Skeletal muscle cell (primary cell): ENCODE measurements around the gene PTPN13.

Source experiments
- DNase-seq: peaks from one replicate; pipeline ENCODE4 v3.0.0-alpha.2; 2010; ENCODE audit warnings: low read depth
- H3K4me3 ChIP-seq: 2 replicates; pipeline ENCODE4 v1.5.1; 2011; ENCODE audit warnings: low read depth, mild to moderate bottlenecking, control low read depth, low read length, moderate library complexity

PTPN13 gene

DNA sequence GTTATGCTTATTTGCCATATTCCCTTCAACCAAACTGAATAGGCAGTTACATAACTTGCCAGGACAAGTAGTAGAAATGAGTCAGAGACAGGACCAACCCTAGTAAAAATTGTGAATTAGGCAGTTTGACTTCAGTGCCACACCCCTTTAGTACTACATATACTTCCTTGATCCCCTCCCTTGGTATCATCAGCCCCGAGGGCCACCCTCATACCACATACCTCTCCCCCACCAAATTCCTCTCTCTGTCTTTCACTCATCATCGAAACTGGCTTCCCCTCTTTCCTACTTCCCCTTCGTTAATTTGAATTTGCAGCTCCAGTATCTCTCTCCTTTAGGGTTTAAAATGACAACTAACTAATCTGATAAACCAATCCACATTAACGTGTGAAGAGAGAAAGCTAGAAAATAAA, 7.9 kb upstream of the PTPN13 start:
- no peak for DNase-seq
- H3K4me3 ChIP-seq = no peak overlapping the region

DNA sequence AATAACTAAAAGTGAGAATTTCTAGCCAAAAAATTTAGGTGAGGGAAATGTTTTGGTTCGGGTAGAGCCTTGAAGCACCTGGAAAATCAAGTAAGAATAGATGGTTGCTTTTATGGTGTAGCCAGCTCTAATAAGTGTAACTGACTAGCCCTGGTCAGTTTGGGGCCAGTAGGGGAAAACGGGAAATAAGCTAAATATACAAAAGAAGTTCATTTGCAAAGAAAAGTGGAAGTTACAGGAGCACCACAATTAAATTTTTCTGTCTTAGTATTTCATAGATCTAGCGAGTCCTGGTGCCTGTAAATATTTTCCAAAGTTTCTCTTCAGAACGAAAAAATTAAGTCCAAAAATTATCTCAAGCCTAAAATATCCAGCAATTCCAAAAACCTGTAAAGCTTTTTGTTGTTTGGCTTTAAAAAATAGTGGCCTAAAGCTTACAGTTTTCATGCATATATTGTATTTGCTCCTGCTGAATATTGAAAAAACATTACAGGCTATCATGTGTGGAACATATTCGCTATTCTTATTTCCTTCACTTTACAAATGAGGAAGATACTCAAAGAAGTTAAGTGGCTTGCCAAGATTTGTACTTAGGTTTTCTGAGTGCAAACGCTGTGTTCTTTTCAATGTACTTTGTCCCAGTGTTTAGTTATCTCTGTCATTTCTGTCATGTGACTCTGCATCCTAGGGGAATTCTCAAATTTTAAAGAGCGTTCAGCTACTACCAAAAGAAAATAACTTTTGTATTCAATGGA, 7.3 kb upstream of the PTPN13 start:
- no peak for DNase-seq
- H3K4me3 ChIP-seq = no peak overlapping the region

DNA sequence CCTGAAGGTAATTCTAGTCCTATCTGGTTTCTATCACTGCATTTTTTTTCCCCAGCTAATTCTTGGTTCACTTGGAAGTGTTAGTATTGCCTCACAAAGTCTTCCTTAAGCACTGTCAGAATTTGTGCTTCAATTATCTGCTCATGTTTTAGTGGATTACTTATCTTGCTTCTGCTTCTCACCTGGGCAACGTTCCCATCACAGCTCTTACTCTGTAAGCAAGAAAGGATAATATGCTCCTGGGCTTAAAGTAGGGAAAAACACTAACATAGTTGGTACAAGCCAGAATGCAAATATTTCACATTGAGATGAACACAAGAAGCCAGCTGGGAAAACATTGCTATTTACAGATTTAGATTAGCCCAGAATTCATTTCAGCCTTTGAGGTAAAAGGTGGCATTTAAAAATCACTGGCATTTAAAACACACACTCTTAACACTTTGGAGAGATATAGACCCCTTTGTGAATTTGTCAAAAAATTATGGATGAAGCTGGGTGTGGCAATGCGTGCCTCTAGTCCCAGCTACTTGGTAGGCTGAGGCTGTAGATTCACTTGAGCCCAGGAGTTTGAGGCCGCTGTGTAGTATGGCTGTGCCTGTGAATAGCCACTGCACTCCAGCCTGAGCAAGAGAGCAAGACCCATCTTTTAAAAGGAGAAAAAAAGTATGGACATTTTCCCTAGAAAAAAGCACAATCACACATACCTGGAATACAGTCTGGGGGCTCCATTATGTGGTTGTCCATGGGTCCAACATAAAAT, 6.6 kb upstream of the PTPN13 start:
- no peak overlapping the region for H3K4me3 ChIP-seq
- DNase-seq = no peak

DNA sequence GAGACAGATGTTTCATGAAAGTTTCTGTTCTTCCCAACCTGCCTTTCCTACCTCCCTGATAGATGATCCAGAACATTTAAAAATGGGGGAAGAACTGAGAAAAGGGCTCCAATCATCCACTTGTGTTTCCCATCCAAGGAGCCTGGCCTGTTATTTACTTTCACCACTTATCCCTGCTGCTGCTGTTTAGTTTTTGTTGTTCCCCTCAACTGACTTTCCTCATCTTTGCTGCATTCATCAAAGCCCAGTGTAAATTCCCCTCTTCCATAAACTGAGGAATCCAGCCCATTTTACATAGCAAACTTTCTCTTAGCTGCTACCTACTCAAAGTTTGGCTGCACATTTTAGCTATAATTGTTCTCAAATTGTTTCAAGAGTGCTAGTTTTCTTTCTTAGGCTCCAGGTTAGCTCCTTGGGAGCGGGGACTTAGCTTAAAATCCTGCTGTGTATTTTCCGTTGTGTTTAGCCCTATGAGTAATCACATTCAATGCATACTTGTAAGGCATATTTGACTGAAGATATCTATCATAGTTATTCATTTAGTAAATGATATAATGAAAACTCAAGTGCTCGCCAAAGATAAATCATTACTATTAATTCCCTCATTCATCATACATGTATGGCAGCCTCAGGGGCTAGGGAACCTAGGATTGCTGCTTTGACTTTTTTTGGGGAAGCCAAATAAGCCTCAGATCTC, 1.4 kb upstream of the PTPN13 start:
- no peak for DNase-seq
- no peak overlapping the region for H3K4me3 ChIP-seq

DNA sequence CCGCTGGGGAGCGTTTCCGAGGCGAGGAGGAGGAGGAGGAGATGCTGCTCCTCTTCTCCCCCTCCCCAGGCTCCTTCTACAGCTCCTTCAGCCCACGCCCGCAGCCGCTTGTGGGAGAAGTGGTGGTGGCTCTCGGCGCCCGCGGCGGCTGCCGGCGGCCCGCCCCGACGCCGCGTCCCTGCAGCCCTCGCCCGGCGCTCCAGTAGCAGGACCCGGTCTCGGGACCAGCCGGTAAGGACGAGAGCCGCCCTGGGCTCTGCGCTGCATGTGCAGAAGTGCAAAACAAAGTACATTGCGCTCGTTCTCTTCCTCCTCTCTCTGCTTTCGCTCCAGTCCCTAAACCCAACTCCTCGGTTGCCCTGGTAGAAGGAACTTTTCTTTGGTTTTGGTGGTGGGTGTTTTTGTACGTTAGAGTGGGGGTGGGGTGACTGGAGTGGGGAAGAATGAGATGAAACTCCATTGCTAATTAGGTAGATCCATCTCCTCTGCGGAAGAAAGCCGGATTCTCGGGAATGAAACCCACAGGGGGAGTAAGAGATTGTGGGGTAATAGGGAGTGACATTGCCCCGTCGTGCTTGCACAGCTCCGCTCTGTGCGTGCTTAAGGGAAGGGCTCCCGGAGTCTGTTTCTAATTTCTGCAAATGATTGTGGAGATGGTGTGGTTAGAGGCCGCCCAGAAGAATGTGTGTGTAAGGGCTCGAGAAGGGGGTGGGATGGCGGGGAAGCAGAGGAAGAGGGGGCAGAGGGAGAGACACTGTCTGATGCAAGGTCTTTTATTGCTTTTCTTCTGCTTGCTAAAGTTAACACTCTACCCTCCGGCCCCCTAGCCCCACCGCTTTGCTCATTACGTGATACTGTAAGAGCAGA, 677 bp downstream of the PTPN13 start:
- peak; percentile 79 for DNase-seq
- peak overlapping the region; percentile 72 for H3K4me3 ChIP-seq

DNA sequence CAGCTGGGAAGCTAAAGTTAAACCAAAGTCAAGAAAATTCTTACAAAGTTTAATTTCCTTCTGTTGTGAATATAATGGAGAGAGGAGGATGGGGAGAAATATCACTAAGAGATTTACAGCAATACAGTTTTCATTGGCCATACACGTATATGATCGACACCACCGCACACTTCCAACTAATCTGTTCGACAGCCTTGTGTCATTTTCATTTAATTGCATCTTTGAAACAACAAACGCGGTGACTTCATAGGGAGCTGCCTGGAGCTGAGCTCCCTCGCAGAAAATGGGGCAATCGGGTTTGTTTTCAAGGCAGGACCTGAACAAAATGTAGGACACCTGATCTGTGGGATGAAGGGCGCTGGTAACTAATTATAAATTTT, 1.3 kb downstream of the PTPN13 start:
- H3K4me3 ChIP-seq = peak overlapping the region; percentile 72
- no peak for DNase-seq

DNA sequence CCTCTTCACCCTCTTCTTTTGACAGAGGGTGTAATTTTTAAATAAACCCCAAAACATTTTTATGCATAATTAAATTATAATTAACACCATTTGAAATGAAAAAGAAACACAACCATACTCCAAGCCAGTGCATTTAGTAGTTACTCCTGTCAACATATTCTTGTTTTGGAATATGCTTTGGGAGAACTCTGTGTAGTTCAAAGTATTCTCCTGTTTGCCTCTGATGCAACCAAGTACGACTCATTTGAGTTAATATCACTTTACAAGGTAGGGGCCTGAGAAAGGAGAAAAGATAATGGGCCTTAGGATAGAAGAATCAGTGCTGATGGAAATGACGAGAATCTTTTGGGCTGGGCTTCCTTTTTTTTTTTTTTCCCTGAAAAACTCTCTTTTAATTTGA, 2.7 kb downstream of the PTPN13 start:
- peak; percentile 31 for DNase-seq
- H3K4me3 ChIP-seq = peak overlapping the region; percentile 72

DNA sequence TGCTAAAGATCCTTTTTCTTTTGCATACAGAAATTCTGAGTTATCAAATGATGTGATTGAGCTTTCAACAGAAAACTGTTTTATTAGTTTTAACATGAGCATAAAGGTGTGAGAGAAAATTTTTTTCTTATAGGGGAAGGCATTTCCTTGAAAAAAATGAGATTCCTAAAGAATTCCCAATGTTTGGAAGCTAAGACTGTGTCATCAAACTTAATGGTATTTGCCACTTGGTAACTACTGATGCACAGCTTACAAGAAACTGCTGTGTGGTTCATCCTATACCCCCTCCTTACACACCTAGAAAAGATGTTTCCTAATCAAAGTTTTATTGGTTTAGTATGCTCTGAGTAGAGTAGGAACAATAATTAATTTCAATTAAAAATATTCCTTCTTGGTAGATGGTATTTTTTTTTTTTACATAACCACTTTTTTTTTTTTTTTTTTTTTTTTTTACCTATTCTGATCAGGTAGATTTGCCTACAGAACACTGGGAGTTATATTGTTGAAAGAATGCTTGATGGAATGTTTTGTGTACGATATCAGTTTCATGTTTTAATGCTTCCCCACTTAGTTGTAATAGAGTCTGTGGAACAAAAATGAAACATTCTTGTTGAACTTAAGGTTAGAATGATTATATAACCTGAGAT, 6.0 kb downstream of the PTPN13 start:
- H3K4me3 ChIP-seq = no peak overlapping the region
- no peak for DNase-seq

DNA sequence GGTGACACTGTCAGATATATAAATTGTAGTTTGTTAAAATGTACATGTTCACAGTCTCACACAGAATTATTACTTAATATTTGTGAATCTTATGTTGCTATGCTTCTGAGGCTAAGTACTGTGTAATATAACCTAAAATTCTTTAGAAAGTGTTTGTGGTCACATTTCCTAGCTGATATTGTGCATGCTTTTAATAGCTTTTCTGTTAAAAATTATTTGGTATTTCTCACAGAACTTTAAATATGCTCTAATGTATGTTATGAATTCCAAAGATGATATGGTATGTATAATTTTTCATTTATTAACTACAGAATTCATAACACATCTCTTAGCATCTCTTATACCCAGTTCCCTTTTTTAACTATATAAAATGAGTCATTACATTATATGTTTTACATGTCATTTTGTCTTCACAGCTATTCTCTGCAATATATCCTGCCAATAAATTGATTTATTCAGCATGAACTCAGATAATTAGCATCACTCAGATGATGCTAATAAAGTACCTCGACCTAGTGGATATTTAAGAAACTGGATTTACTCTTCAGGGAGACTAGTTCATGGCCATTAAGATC, 9.3 kb downstream of the PTPN13 start:
- no peak for DNase-seq
- no peak overlapping the region for H3K4me3 ChIP-seq

DNA sequence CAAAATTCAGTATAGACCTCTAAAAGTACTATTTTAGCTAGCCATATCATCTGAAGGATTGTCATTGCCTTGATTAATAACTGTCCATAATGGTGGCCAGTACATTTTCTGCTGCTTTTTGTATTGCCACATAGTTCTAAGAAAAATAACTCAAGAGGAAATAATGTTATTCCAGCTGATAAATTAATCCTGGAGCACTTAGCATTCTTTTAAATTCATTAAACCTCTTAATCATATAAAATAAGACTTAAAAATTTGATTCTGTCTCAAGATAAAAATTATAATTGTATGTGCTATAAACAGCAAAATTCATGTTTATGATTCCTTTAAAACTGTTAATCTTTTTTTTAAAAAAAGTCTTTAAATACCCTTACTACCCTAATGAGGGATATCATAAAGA, 12.7 kb downstream of the PTPN13 start:
- no peak for DNase-seq
- no peak overlapping the region for H3K4me3 ChIP-seq

DNA sequence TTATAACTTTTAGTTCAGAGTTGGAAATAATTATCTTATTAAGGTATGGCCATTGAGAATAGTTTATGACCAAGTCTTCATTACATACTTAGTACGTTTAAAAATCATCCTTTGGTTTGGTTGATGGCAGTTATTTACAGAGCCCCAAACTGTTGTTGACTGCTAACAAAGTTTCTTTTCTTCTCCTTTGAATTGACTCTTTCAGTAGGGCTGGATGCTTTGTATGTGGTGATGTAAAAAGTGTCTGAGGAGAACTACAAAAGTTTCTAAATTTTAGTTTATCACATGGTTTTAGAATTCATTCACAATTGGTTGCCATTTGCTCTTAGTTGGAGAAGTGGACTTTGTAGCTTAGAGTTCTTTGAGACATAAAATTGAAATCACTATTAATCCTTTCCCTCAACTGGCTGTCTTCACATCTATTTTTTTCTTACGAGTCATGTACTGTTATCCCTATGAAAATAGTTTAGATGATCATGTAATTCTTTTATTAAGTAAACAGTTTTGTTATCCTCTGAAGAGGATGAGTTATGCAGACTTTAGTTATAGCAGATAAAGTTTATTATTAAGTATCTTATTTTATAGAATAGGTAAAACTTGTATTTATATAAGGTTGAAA, 14.8 kb downstream of the PTPN13 start:
- no peak for DNase-seq
- H3K4me3 ChIP-seq = no peak overlapping the region

DNA sequence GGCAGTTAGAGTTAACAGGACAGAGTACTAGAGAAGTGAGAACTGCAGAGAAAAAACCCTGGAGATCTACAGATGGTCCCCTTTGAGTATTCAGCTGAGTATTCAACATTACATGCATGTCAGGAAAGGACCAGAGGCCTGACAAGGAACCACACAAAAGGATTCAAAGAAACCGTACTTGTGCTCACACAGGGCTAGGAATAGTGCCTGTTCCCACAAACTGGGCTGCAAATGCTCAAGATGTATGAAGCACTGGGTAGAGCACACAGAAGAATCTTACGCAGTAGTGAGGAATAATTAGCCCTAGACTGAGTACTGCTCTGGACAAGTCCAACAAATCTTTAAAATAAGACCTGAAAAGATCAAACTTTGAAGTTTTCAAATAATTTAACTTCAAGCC, 17.6 kb downstream of the PTPN13 start:
- no peak overlapping the region for H3K4me3 ChIP-seq
- DNase-seq = no peak

DNA sequence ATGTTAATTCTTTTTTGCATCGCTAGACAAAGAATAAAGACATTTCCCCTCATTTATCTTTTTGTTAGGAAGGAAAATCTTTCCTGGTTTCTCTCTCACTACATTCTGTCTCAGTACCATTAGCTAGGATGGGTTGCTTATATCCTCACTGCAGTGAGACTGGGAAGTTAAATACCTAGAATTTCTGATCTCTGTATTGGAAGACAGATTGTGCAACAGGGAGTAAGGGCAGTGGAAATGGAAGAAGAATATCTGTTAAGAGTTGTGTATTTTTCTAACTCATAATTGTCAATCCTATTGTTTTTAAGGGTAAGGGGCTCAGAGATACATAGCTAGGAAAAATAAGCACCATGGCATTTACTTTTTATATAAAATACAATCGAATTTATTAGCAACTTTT, 19.6 kb downstream of the PTPN13 start:
- H3K4me3 ChIP-seq = no peak overlapping the region
- no peak for DNase-seq

DNA sequence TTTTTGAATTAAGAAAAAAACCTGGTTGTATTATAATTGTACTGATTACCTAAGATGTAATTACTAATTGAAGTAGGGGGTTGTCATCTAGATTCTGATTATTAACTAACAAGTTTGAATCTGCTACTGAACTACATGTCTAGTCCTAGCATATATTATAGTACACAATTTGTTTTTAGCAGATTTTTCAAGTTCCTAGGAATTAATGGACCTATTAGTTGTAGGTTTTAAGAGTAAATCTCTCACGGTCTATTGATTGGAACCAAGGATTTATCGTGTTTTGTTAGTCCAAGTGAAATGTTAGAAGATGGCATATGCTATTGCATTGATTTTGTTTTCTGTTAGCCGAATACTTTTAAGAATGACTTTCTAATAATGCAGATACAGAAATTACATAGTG, 20.8 kb downstream of the PTPN13 start:
- no peak overlapping the region for H3K4me3 ChIP-seq
- DNase-seq = no peak

DNA sequence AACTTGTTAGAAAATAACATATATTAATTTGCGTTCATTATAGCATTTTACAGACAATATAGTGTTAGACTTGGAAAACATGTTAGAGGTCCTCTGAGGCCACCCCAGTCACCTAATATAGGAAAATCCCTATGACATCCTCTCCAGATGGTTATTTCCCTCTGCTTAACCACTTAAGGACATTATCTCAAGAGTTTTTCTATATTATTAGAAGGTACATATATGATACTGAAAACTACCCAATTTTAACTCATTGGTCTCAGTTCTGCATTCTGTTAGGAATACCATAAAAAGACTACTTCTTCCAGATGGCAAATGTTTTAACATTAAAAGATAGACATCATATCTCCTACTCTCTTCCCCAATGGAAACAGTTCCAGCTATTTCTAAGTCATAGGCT, 21.4 kb downstream of the PTPN13 start:
- no peak for DNase-seq

DNA sequence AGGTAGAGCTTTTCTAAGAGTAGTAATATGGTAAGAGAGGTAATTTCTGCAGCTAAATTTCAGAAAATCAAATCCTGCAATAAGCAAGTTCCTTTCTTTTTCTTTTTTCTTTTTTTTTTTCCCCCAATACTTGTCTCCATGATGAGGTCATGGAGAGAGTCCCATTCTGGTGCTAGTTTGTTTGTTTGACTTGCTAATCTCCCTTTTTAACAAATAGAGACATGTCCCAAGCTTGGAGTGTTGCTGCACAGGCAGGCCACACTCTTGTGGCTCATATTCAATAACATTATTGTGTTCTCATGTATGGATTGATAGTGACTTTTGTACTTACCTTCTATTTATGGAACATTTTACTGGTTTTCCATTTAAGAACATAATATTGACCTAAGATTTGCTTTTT, 25.5 kb downstream of the PTPN13 start:
- no peak overlapping the region for H3K4me3 ChIP-seq
- DNase-seq = no peak

More for the DNA sequence above, 21.4 kb downstream of the PTPN13 start:
- H3K4me3 ChIP-seq = no peak overlapping the region

DNA sequence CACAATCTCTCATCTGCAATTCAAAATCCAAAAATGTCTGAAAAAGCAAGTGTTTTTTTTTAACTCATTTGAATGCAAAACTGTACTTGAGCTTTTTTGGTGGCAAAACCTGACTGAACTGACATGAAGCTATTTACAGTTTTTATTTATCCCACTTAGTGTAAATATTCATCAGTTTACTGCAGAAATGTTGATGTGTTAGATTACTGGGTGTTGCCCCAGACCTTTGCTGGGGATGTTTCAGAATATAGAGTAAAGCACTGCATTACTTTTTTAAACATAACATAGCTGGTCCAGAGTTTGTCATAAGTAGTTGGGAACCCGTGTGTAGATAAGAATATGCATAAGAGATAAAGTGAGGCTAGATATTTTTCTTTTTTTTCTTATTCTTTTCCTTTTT, 27.3 kb downstream of the PTPN13 start:
- H3K4me3 ChIP-seq = no peak overlapping the region

DNA sequence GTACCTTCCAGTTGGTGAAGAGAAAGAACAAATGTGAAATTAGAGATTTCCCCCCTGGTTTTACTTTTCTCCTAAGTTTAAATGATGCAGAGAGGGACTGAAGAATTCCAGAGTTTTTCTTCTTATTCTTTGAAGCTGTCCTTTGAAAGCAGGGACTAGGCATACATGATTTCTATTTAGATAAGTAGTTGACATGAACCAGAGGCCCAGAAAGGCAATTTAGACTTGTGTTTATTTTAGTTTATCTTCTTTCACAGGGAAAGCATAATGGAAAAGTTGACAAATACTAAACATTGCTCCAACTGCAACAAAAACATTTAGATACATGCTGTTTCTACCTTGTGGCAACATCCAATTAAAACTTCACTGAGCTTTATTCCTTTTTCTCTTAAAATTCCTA, 32.0 kb downstream of the PTPN13 start:
- H3K4me3 ChIP-seq = no peak overlapping the region
- DNase-seq = no peak

More for the DNA sequence above, 27.3 kb downstream of the PTPN13 start:
- DNase-seq = no peak
